Vagina (tissue), 2 donors: ENCODE measurements around the gene BNC2.

Source experiments
- POLR2A ChIP-seq, 2 donors: fragments of 450-650 bp; IDR thresholded peaks; one replicate each; pipeline ENCODE4 v1.6.1; 2017; ENCODE audit warnings: antibody characterized with exemption in 2 of 2, mild to moderate bottlenecking in 2 of 2, moderate library complexity in 2 of 2
- POLR2AphosphoS5 ChIP-seq, 2 donors: sonication (generic); formaldehyde crosslinking; IDR thresholded peaks; one replicate each; pipeline ENCODE4 v1.9.0; 2017; ENCODE audit warnings: antibody characterized with exemption in 2 of 2, mild to moderate bottlenecking in 2 of 2, low read depth in 1 of 2; ENCODE audit not compliant: insufficient read depth in 1 of 2
- TF ChIP-seq, protein P1 (sequence below), 3 experiments: fragments of 450-650 bp in 2 of 3; fragments of 200-600 bp in 1 of 3; sonication (generic) in 1 of 3; IDR thresholded peaks; one replicate each; pipeline ENCODE4 v1.5.1; 2017 to 2019; ENCODE audit warnings: antibody characterized with exemption in 3 of 3, mild to moderate bottlenecking in 2 of 3, moderate library complexity in 2 of 3

DNA sequence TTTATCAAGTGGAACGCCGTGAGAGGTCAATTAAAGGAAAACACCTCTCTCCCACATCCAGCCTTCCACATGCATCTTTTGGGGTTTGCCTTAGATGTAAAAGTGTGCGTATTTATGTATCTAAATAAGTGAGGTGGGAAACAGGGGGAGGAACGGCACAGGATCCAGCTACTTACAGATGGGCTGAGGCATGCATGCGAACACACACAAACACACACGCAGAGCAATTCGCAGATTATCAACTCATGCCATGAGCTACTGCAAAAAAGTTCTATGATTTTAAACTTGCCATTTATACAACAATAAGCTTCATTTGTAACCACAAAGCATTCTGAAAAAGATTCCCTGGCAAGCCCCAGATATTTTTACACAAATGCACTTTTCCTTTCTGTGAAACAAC is 242.1 kb downstream of the BNC2 start:
- TF ChIP-seq, protein P1, sequence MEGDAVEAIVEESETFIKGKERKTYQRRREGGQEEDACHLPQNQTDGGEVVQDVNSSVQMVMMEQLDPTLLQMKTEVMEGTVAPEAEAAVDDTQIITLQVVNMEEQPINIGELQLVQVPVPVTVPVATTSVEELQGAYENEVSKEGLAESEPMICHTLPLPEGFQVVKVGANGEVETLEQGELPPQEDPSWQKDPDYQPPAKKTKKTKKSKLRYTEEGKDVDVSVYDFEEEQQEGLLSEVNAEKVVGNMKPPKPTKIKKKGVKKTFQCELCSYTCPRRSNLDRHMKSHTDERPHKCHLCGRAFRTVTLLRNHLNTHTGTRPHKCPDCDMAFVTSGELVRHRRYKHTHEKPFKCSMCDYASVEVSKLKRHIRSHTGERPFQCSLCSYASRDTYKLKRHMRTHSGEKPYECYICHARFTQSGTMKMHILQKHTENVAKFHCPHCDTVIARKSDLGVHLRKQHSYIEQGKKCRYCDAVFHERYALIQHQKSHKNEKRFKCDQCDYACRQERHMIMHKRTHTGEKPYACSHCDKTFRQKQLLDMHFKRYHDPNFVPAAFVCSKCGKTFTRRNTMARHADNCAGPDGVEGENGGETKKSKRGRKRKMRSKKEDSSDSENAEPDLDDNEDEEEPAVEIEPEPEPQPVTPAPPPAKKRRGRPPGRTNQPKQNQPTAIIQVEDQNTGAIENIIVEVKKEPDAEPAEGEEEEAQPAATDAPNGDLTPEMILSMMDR (IDR thresholded peaks at IDR 0.05) = no peak
- TF ChIP-seq POLR2A (IDR thresholded peaks at IDR 0.05) (no peak), POLR2AphosphoS5 (IDR thresholded peaks at IDR 0.05; ENCODE audit: insufficient read depth in 1 of 2, low read depth in 1 of 2) (no peak)
